GM19455 (cell line): ENCODE data around the gene BTF3L4.

Experiments used
- ATAC-seq: cut with Tn5 transposase; IDR thresholded peaks from one replicate; pipeline ENCODE4 v1.9.1; 2021; ENCODE audit not compliant: unreplicated experiment

The BTF3L4 gene

GRCh38 chr1:52122384-52122783, 66.3 kb downstream of the BTF3L4 start:
- ATAC-seq = no peak

GRCh38 chr1:52123622-52124021, 67.5 kb downstream of the BTF3L4 start:
- no peak for ATAC-seq

- no peak for ATAC-seq
Observed at GRCh38 chr1:52125736-52126359, 69.8 kb downstream of the BTF3L4 start.

- no peak for ATAC-seq
Observed at GRCh38 chr1:52127181-52128180, 71.4 kb downstream of the BTF3L4 start.

GRCh38 chr1:52139817-52140540, 83.9 kb downstream of the BTF3L4 start:
- ATAC-seq = no peak
